ENCODE measurements around the gene SWSAP1.

DNA sequence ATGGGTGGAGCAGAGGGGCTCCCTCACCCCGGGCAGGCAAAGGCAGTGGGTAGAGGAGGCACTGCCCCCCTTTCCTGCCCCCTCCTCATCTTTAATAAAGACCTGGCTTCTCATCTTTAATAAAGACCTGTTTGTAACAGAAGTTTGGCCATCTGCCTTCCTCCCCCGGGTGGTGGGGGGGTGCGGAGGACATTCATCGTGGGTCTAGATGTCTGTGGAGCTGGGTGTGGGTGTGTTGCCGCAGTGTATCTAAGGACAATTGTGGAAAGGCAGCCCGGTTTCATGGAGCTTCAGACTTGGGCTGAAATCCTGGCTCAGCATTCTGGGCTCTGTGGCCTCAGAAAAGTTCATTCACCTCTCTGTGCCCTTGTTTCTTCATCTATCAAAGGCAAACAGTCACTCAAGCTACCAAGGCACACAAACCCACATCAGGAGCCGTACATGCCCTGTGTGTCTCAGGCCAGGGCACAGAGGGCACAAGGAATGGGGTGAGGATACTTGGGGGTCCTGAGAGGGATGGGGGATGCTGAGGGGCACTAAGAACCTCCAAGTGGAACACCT is 8.8 kb upstream of the SWSAP1 start:
- TF ChIP-seq POLR2A (IDR thresholded peaks at IDR 0.05; ENCODE audit: low read depth) = no peak
- TF ChIP-seq EP300 (IDR thresholded peaks at IDR 0.05) = no peak
- TF ChIP-seq, protein P1, sequence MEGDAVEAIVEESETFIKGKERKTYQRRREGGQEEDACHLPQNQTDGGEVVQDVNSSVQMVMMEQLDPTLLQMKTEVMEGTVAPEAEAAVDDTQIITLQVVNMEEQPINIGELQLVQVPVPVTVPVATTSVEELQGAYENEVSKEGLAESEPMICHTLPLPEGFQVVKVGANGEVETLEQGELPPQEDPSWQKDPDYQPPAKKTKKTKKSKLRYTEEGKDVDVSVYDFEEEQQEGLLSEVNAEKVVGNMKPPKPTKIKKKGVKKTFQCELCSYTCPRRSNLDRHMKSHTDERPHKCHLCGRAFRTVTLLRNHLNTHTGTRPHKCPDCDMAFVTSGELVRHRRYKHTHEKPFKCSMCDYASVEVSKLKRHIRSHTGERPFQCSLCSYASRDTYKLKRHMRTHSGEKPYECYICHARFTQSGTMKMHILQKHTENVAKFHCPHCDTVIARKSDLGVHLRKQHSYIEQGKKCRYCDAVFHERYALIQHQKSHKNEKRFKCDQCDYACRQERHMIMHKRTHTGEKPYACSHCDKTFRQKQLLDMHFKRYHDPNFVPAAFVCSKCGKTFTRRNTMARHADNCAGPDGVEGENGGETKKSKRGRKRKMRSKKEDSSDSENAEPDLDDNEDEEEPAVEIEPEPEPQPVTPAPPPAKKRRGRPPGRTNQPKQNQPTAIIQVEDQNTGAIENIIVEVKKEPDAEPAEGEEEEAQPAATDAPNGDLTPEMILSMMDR (IDR thresholded peaks at IDR 0.05) = no peak

Measured in esophagus muscularis mucosa (tissue), 4 donors.